Activated CD4-positive, CD25-positive, alpha-beta regulatory T cell (primary cell): ENCODE measurements around the gene ABCA4.
"Not testable (repeated sequence)": the region's sequence is repeated elsewhere in the genome, so short reads cannot be mapped to it uniquely, and the experiment has no call there.

Experiments
- DNase-seq, 4 experiments: peaks; one replicate each; lab custom pipeline; 2025; lab: John Stamatoyannopoulos, UW

The ABCA4 gene

GRCh38 chr1:94120991-94121390 is at the start of gene ABCA4:
ABCA4 (minus strand) TSS chr1:94121148; CDS start chr1:94121045, 103 bp downstream.
- no peak for DNase-seq

- DNase-seq: no peak
These were observed 48.2 kb upstream of the ABCA4 start for GRCh38 chr1:94169126-94169525.

- DNase-seq: no peak
These were observed 44.9 kb upstream of the ABCA4 start for GRCh38 chr1:94165843-94166242.

GRCh38 chr1:94164885-94165284 is 43.9 kb upstream of the ABCA4 start:
- DNase-seq: not testable (repeated sequence)

GRCh38 chr1:94164121-94164520 is 43.2 kb upstream of the ABCA4 start:
- not testable (repeated sequence) for DNase-seq

- not testable (repeated sequence) for DNase-seq
These were observed 42.3 kb upstream of the ABCA4 start for GRCh38 chr1:94163249-94163648.

GRCh38 chr1:94160811-94161210 is 39.9 kb upstream of the ABCA4 start:
- DNase-seq: no peak

- no peak for DNase-seq
These were observed 35.2 kb upstream of the ABCA4 start for GRCh38 chr1:94156096-94156625.

- no peak for DNase-seq
These were observed 34.0 kb upstream of the ABCA4 start for GRCh38 chr1:94154989-94155388.

- DNase-seq: no peak
These were observed 32.2 kb upstream of the ABCA4 start for GRCh38 chr1:94153133-94153532.

- not testable (repeated sequence) for DNase-seq
These were observed 28.2 kb upstream of the ABCA4 start for GRCh38 chr1:94149166-94149565.

- no peak for DNase-seq
These were observed 25.3 kb upstream of the ABCA4 start for GRCh38 chr1:94146273-94146672.

- DNase-seq: no peak
These were observed 23.9 kb upstream of the ABCA4 start for GRCh38 chr1:94144836-94145235.

GRCh38 chr1:94143809-94144176 is 22.8 kb upstream of the ABCA4 start:
- DNase-seq: no peak

- no peak for DNase-seq
These were observed 22.3 kb upstream of the ABCA4 start for GRCh38 chr1:94143173-94143808.

- no peak for DNase-seq
These were observed 21.6 kb upstream of the ABCA4 start for GRCh38 chr1:94142583-94142982.

GRCh38 chr1:94142022-94142421 is 21.1 kb upstream of the ABCA4 start:
- DNase-seq: no peak

- DNase-seq: no peak
These were observed 11.2 kb upstream of the ABCA4 start for GRCh38 chr1:94132111-94132510.

- no peak for DNase-seq
These were observed 10.1 kb upstream of the ABCA4 start for GRCh38 chr1:94130851-94131595.

GRCh38 chr1:94126651-94127050 is 5.7 kb upstream of the ABCA4 start:
- DNase-seq: no peak

- DNase-seq: no peak
These were observed 4.9 kb upstream of the ABCA4 start for GRCh38 chr1:94125551-94126514.

GRCh38 chr1:94124538-94124937 is 3.6 kb upstream of the ABCA4 start:
- no peak for DNase-seq
